ENCODE results near the gene AOAH.

Gene AOAH

DNA sequence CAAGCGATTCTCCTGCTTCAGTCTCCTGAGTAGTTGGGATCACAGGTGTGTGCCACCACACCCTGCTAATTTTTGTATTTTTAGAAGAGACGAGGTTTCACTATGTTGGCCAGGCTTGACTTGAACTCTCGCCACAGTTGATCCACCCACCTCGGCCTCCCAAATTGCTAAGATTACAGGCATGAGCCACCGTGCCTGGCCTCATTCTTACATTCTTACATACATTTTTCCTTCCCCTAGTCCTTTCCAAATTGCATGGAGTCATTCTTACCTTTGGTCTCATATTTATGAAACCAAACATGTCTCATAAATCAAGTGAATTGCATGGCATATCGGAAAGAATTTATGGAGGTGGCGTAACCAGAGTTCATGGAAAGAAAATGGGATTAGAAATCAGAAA lies 186.2 kb downstream of the AOAH start:
- H3K27me3 ChIP-seq (replicated peaks; ENCODE audit: control insufficient read depth, insufficient read depth, low read length): no peaks in the 10 kb centered on the region; the same call in none of the 2 replicates
- no peak for DNase-seq (ENCODE audit: extremely low read depth, insufficient read length)
- H3K36me3 ChIP-seq (ENCODE audit: control insufficient read depth, insufficient read depth, low read length): no peaks in the 10 kb centered on the region
- no peak overlapping the region for H3K4me3 ChIP-seq (replicated peaks; ENCODE audit: low read depth, low read length)
- TF ChIP-seq CTCF (IDR thresholded peaks at IDR 0.05; ENCODE audit: insufficient read depth, low read length, poor library complexity, severe bottlenecking): no peak

DNA sequence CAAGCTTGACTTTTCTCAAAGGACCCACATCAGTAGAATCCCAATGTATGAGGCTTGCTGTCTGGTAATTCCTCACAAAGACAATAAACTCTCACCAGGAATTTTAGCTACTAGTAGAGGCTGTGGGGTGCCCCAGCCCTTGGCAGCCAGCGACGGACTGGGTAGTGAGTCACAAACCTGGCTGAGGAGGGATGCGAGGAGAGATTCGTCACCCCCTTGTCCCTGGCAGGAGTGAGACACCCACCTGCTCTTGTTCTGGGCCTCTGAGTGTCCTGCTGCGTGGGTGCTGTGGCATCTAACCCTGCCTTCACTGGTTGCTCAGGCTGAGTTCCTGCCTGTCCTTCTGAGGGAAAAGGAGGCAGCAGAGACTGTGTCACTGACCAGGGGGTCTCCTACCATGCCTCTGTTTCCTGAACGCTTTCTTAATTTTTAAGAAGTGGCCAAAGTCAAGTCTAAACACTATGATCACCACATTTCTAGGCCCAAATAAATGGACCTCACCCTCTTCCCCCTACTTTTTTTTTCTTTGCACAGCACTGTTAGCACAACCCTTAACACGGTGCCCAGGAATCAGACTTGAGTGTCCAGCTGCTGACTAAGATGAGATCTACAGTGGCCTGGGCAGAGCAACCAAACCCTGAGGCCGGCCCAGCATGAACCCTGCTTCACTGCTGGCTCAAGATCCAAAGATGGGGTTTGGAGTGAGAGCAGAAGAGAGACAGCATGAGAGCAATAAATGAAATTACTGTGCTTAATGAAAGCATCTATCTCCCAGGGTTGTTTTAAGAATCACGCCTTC lies 188.2 kb downstream of the AOAH start:
- Histone ChIP-seq H3K4me3 (replicated peaks; ENCODE audit: low read depth, low read length) (no peak overlapping the region), H3K36me3 (ENCODE audit: control insufficient read depth, insufficient read depth, low read length) (no peaks in the 10 kb centered on the region), H3K27me3 (replicated peaks; ENCODE audit: control insufficient read depth, insufficient read depth, low read length) (no peaks in the 10 kb centered on the region; the same call in none of the 2 replicates)
- DNase-seq (ENCODE audit: extremely low read depth, insufficient read length): no peak
- no peak for TF ChIP-seq CTCF (IDR thresholded peaks at IDR 0.05; ENCODE audit: insufficient read depth, low read length, poor library complexity, severe bottlenecking)

DNA sequence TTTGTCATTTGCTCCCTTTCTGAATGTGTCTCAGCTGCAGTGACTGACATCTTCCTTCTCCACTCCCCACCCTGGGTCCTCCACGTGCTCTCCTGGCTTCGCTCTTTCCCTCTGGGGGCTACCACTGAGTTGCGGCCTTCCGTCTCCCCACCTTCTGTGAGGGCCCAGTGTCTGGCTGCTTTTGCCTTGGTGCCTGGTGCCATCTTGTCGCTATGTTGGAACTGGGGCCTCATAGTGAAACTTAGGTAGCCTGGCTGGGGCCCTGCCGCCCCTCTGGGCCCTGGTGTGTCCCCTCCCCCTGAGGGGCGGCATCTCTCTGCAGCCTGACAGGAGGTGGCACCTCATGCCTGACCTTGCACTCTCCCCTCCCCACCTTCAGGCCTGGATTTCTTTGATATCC lies 190.6 kb downstream of the AOAH start:
- no peak for DNase-seq (ENCODE audit: extremely low read depth, insufficient read length)
- Histone ChIP-seq H3K27me3 (replicated peaks; ENCODE audit: control insufficient read depth, insufficient read depth, low read length) (no peaks in the 10 kb centered on the region; the same call in 1 of the 2 replicates), H3K4me3 (replicated peaks; ENCODE audit: low read depth, low read length) (no peak overlapping the region), H3K36me3 (ENCODE audit: control insufficient read depth, insufficient read depth, low read length) (no peaks in the 10 kb centered on the region)
- TF ChIP-seq CTCF (IDR thresholded peaks at IDR 0.05; ENCODE audit: insufficient read depth, low read length, poor library complexity, severe bottlenecking): no peak

DNA sequence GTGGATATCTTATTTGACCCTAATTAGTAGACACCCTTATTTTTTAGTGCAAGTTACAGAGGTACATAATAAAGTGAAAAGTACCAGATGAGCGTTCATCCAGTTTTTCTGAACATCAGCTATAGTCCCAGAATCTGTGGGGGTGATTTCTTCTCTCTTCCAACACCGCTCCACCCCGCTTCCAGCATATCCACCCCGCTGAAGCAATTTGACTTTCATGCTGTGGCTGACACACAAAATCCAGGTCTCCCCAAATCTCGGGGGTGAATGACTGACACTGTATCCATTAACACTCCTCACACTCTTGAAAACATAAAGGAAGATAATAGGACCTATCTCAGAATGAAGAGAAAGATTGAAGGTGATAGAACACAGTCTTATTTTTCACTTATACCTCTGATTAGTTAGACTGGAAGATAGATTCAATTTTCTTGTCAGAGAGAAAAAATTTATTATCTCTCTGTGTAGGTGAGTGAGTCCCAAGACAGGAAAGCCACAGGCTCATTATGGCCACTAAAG lies 191.3 kb downstream of the AOAH start:
- TF ChIP-seq CTCF (IDR thresholded peaks at IDR 0.05; ENCODE audit: insufficient read depth, low read length, poor library complexity, severe bottlenecking): no peak
- DNase-seq (ENCODE audit: extremely low read depth, insufficient read length): no peak
- H3K4me3 ChIP-seq (replicated peaks; ENCODE audit: low read depth, low read length): no peak overlapping the region
- H3K36me3 ChIP-seq (ENCODE audit: control insufficient read depth, insufficient read depth, low read length): no peaks in the 10 kb centered on the region
- no peaks in the 10 kb centered on the region; the same call in 1 of the 2 replicates for H3K27me3 ChIP-seq (replicated peaks; ENCODE audit: control insufficient read depth, insufficient read depth, low read length)

- Histone ChIP-seq H3K4me3 (replicated peaks; ENCODE audit: low read depth, low read length) (no peak overlapping the region), H3K27me3 (replicated peaks; ENCODE audit: control insufficient read depth, insufficient read depth, low read length) (no peaks in the 10 kb centered on the region; the same call in 1 of the 2 replicates), H3K36me3 (ENCODE audit: control insufficient read depth, insufficient read depth, low read length) (no peaks in the 10 kb centered on the region)
- no peak for TF ChIP-seq CTCF (IDR thresholded peaks at IDR 0.05; ENCODE audit: insufficient read depth, low read length, poor library complexity, severe bottlenecking)
- no peak for DNase-seq (ENCODE audit: extremely low read depth, insufficient read length)
These were observed 192.3 kb downstream of the AOAH start for GRCh38 chr7:36531951-36532350.

Measured in GM06990 (cell line).